H9 (cell line): ENCODE measurements around the gene NCAM1. TPM values are rescaled to one million over a fixed set of nuclear protein-coding genes. Genes with fewer than 3 reads are reported as not detected.

ENCODE experiments used
- DNase-seq: peaks from one replicate; pipeline ENCODE4 v3.0.0-alpha.2; 2017
- H2AFZ ChIP-seq: one replicate; pipeline ENCODE4 v1.6.1; 2013; ENCODE audit warnings: mild to moderate bottlenecking, low read length, control low read depth, moderate library complexity
- H2AK5ac ChIP-seq: 2 replicates; pipeline ENCODE4 v1.6.1; 2013; ENCODE audit warnings: low read length, control low read depth, mixed read lengths; ENCODE audit not compliant: insufficient read length
- H2BK120ac ChIP-seq: one replicate; pipeline ENCODE4 v1.6.1; 2013; ENCODE audit warnings: low read depth, mild to moderate bottlenecking, low read length, control low read depth, inconsistent platforms; ENCODE audit not compliant: poor library complexity, severe bottlenecking
- H2BK12ac ChIP-seq: 2 replicates; pipeline ENCODE4 v1.6.1; 2013; ENCODE audit warnings: low read length, control low read depth, mixed read lengths, low read depth; ENCODE audit not compliant: insufficient read length
- H2BK15ac ChIP-seq: 2 replicates; pipeline ENCODE4 v1.6.1; 2013; ENCODE audit warnings: low read depth, low read length, control low read depth
- H2BK20ac ChIP-seq: one replicate; pipeline ENCODE4 v1.6.1; 2013; ENCODE audit warnings: low read depth, mild to moderate bottlenecking, low read length, control low read depth, inconsistent platforms; ENCODE audit not compliant: poor library complexity, severe bottlenecking
- H2BK5ac ChIP-seq: 2 replicates; pipeline ENCODE4 v1.6.1; 2013; ENCODE audit warnings: low read length, control low read depth, mixed read lengths; ENCODE audit not compliant: insufficient read length
- H3K14ac ChIP-seq: 2 replicates; pipeline ENCODE4 v1.6.1; 2013; ENCODE audit warnings: low read length, control low read depth; ENCODE audit not compliant: insufficient read depth
- H3K18ac ChIP-seq: 2 replicates; pipeline ENCODE4 v1.6.1; 2013; ENCODE audit warnings: low read depth, mild to moderate bottlenecking, mixed read lengths, low read length, control low read depth; ENCODE audit not compliant: insufficient read length
- H3K23ac ChIP-seq: 2 replicates; pipeline ENCODE4 v1.6.1; 2013; ENCODE audit warnings: low read length, control low read depth, mixed read lengths, low read depth; ENCODE audit not compliant: insufficient read length
- H3K23me2 ChIP-seq: 2 replicates; pipeline ENCODE4 v1.6.1; 2013; ENCODE audit warnings: low read depth, mild to moderate bottlenecking, mixed read lengths, low read length, control low read depth; ENCODE audit not compliant: insufficient read length, poor library complexity, severe bottlenecking
- H3K27ac ChIP-seq: 2 replicates; pipeline ENCODE4 v1.5.1; 2013; ENCODE audit warnings: low read length, control low read depth, mixed read lengths, low read depth; ENCODE audit not compliant: insufficient read length
- H3K27me3 ChIP-seq: 2 replicates; pipeline ENCODE4 v1.6.1; 2013; ENCODE audit warnings: low read length, control low read depth, inconsistent platforms; ENCODE audit not compliant: insufficient read depth
- H3K4ac ChIP-seq: 2 replicates; pipeline ENCODE4 v1.6.1; 2013; ENCODE audit warnings: low read depth, mild to moderate bottlenecking, control low read depth, inconsistent platforms, low read length, moderate library complexity
- H3K4me1 ChIP-seq: 2 replicates; pipeline ENCODE4 v1.6.1; 2013; ENCODE audit warnings: low read length, control low read depth, inconsistent platforms; ENCODE audit not compliant: insufficient read depth
- H3K4me2 ChIP-seq: 2 replicates; pipeline ENCODE4 v1.6.1; 2013; ENCODE audit warnings: low read length, control low read depth, mixed read lengths; ENCODE audit not compliant: insufficient read length, insufficient read depth
- H3K56ac ChIP-seq: 2 replicates; pipeline ENCODE4 v1.6.1; 2013; ENCODE audit warnings: low read depth, mild to moderate bottlenecking, mixed read lengths, low read length, control low read depth; ENCODE audit not compliant: insufficient read length
- H3K79me1 ChIP-seq: 2 replicates; pipeline ENCODE4 v1.6.1; 2013; ENCODE audit warnings: low read depth, mild to moderate bottlenecking, moderate library complexity, low read length, control low read depth, inconsistent platforms; ENCODE audit not compliant: insufficient read depth, poor library complexity, severe bottlenecking
- H3K79me2 ChIP-seq: 2 replicates; pipeline ENCODE4 v1.6.1; 2013; ENCODE audit warnings: low read length, control low read depth, inconsistent platforms; ENCODE audit not compliant: insufficient read depth
- H3K9ac ChIP-seq: 2 replicates; pipeline ENCODE4 v1.6.1; 2013; ENCODE audit warnings: low read length, control low read depth, mixed read lengths; ENCODE audit not compliant: insufficient read length; ENCODE audit errors: extremely low read depth
- H3K9me3 ChIP-seq: one replicate; pipeline ENCODE4 v1.6.1; 2013; ENCODE audit warnings: low read depth, low read length, inconsistent platforms; ENCODE audit not compliant: control insufficient read depth
- H3T11ph ChIP-seq: one replicate; pipeline ENCODE4 v1.6.1; 2013; ENCODE audit warnings: mild to moderate bottlenecking, low read length, control low read depth, inconsistent platforms
- H4K20me1 ChIP-seq: one replicate; pipeline ENCODE4 v1.6.1; 2013; ENCODE audit not compliant: control insufficient read depth, insufficient read length, insufficient read depth
- H4K5ac ChIP-seq: 2 replicates; pipeline ENCODE4 v1.6.1; 2013; ENCODE audit warnings: low read depth, mild to moderate bottlenecking, mixed read lengths, low read length, control low read depth; ENCODE audit not compliant: insufficient read length
- H4K8ac ChIP-seq: replicated peaks from 2 replicates; pipeline ENCODE4 v1.6.1; 2013; ENCODE audit warnings: low read length, control low read depth, mixed read lengths, low read depth; ENCODE audit not compliant: insufficient read length
- H4K91ac ChIP-seq: 2 replicates; pipeline ENCODE4 v1.6.1; 2013; ENCODE audit warnings: low read depth, mild to moderate bottlenecking, moderate library complexity, mixed read lengths, low read length, control low read depth; ENCODE audit not compliant: insufficient read length
- H3K27ac Mint-ChIP-seq, 3 experiments: 2 replicates in 2 of 3; 3 replicates in 1 of 3; pipeline ENCODE4 v1.8.0; 2020 to 2021; ENCODE audit warnings: mixed read lengths in 3 of 3, mild to moderate bottlenecking in 1 of 3, moderate library complexity in 1 of 3
- H3K27me3 Mint-ChIP-seq: 2 replicates; pipeline ENCODE4 v1.8.0; 2021; ENCODE audit warnings: low read depth, mild to moderate bottlenecking, moderate library complexity, mixed read lengths
- H3K36me3 Mint-ChIP-seq, 3 experiments: 2 replicates in 2 of 3; 3 replicates in 1 of 3; pipeline ENCODE4 v1.8.0; 2020 to 2021; ENCODE audit warnings: low read depth in 3 of 3, mixed read lengths in 3 of 3; ENCODE audit not compliant: insufficient read depth in 1 of 3
- H3K4me1 Mint-ChIP-seq, 2 experiments: 2 replicates each; pipeline ENCODE4 v1.8.0; 2020; ENCODE audit warnings: mixed read lengths in 2 of 2
- H3K4me3 Mint-ChIP-seq, 2 experiments: 2 replicates in 1 of 2; 3 replicates in 1 of 2; pipeline ENCODE4 v1.8.0; 2020 to 2021; ENCODE audit warnings: mild to moderate bottlenecking in 2 of 2, mixed read lengths in 2 of 2, moderate library complexity in 1 of 2
- H3K9me3 Mint-ChIP-seq, 2 experiments: 2 replicates in 1 of 2; 3 replicates in 1 of 2; pipeline ENCODE4 v1.8.0; 2020; ENCODE audit warnings: mild to moderate bottlenecking in 2 of 2, mixed read lengths in 2 of 2, moderate library complexity in 1 of 2
- WGBS: extraction: QIAGEN DNeasy Blood & Tissue Kit; methylation state at CpG from one replicate; pipeline ENCODE4 v1.1.7; 2013; ENCODE audit warnings: missing lambda C conversion rate, low lambda C conversion rate, mixed read lengths; ENCODE audit not compliant: insufficient read length; ENCODE audit errors: extremely low coverage; 5-methylcytosine and 5-hydroxymethylcytosine counted together
- total RNA-seq: library from RNA; stranded (reverse); gene quantifications from 2 replicates; pipeline ENCODE4 v1.2.1, GENCODE V29; 2021
- TF ChIP-seq, protein P1 (sequence below): fragments of 200-600 bp; sonication (generic); conservative IDR thresholded peaks from 3 replicates; pipeline ENCODE4 v1.8.0; 2021; ENCODE audit warnings: antibody characterized with exemption, mild to moderate bottlenecking

The NCAM1 gene
- total RNA-seq, 1 experiment from 2014 or later, result 2.5 TPM

DNA sequence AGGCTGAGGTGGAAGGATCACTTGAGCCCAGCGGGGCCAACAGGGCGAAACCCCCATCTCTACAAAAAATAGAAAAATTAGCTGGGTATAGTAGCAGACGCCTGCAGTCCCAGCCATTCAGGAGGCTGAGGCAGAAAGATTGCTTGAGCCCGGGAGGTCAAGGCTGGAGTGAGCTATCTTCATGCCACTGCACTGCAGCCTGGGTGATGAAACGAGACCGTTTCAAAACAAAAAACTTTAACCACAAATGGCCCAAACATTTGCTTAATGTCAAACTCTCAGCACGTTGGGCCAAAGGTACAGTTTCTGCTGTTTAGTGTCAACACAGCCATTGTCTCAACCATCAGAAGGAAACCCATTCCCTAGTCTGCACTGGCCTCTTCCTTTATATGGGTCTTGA is 284.0 kb downstream of the NCAM1 start:
- H2BK5ac ChIP-seq, result no peak overlapping the region
- no peak overlapping the region for H3T11ph ChIP-seq
- no peak overlapping the region for H3K18ac ChIP-seq
- H2BK120ac ChIP-seq, result no peak overlapping the region
- no peak overlapping the region for H3K56ac ChIP-seq
- TF ChIP-seq, protein P1, sequence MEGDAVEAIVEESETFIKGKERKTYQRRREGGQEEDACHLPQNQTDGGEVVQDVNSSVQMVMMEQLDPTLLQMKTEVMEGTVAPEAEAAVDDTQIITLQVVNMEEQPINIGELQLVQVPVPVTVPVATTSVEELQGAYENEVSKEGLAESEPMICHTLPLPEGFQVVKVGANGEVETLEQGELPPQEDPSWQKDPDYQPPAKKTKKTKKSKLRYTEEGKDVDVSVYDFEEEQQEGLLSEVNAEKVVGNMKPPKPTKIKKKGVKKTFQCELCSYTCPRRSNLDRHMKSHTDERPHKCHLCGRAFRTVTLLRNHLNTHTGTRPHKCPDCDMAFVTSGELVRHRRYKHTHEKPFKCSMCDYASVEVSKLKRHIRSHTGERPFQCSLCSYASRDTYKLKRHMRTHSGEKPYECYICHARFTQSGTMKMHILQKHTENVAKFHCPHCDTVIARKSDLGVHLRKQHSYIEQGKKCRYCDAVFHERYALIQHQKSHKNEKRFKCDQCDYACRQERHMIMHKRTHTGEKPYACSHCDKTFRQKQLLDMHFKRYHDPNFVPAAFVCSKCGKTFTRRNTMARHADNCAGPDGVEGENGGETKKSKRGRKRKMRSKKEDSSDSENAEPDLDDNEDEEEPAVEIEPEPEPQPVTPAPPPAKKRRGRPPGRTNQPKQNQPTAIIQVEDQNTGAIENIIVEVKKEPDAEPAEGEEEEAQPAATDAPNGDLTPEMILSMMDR, result no peak
- no peaks in the 10 kb centered on the region for H3K27me3 ChIP-seq
- no peak overlapping the region for H2AFZ ChIP-seq
- Mint-ChIP-seq H3K9me3 (no peaks in the 10 kb centered on the region), H3K27ac (no peak overlapping the region), H3K4me3 (no peak overlapping the region), H3K4me1 (peaks cover 27 to 34% of the 10 kb centered on the region in 2 experiments), H3K36me3 (no peaks in the 10 kb centered on the region; a peak in 1 of 7 replicates), H3K27me3 (peaks cover 3% of the 10 kb centered on the region)
- H3K9me3 ChIP-seq, result no peaks in the 10 kb centered on the region
- H3K23ac ChIP-seq, result no peak overlapping the region
- H3K27ac ChIP-seq, result no peak overlapping the region
- H3K9ac ChIP-seq, result no peak overlapping the region
- no peak overlapping the region for H4K91ac ChIP-seq
- no peaks in the 10 kb centered on the region for H3K79me1 ChIP-seq
- no peaks in the 10 kb centered on the region for H4K20me1 ChIP-seq
- no peak overlapping the region for H3K14ac ChIP-seq
- H4K5ac ChIP-seq, result no peak overlapping the region
- peaks cover 3% of the 10 kb centered on the region; the same call in 1 of the 2 replicates for H3K4me1 ChIP-seq
- DNase-seq, result no peak
- no CpG with 5 or more reads among the region's 7 CpGs for WGBS
- H3K79me2 ChIP-seq, result no peaks in the 10 kb centered on the region
- no peak overlapping the region for H4K8ac ChIP-seq
- H2BK12ac ChIP-seq, result no peak overlapping the region
- H3K4ac ChIP-seq, result no peak overlapping the region
- H2AK5ac ChIP-seq, result no peak overlapping the region
- no peaks in the 10 kb centered on the region for H3K23me2 ChIP-seq
- H3K4me2 ChIP-seq, result no peak overlapping the region
- no peak overlapping the region; the same call in 1 of the 2 replicates for H2BK15ac ChIP-seq
- H2BK20ac ChIP-seq, result no peak overlapping the region
